Fibroblast of pulmonary artery (primary cell): ENCODE data around the gene IFI44L.
A peak's percentile ranks its signal among the peaks of the same experiment; 100 is the strongest.

Experiments used
- DNase-seq: peaks from one replicate; pipeline ENCODE4 v3.0.0-alpha.2; 2010; ENCODE audit warnings: low read depth
- H3K4me3 ChIP-seq: replicated peaks from 2 replicates; pipeline ENCODE4 v1.5.1; 2011; ENCODE audit warnings: low read depth, mild to moderate bottlenecking, control low read depth, low read length, moderate library complexity
- TF ChIP-seq, protein P1 (sequence below): IDR thresholded peaks from 2 replicates; pipeline ENCODE4 v1.5.1; 2011; ENCODE audit warnings: mild to moderate bottlenecking, control low read depth, low read length, inconsistent platforms; ENCODE audit errors: missing control alignments

The IFI44L gene

DNA sequence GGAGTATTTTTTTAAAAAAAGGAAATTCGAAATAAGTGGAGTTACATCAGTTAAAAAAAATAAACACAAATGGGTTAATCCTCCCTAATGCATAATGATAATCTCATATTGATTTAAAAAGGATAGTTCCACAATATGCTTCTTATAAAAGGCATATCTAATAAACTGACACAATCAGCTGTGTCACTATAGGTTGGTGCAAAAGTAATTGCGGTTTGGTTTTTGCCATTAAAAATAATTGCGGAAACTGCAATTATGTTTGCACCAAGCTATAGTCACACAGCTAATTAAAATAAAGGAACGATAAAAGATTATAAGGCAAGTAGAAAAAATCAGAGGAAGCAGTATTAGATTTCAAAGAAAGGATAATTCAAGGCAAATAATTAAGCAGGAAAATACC, 21.0 kb upstream of the IFI44L start:
- DNase-seq: no peak
- TF ChIP-seq, protein P1, sequence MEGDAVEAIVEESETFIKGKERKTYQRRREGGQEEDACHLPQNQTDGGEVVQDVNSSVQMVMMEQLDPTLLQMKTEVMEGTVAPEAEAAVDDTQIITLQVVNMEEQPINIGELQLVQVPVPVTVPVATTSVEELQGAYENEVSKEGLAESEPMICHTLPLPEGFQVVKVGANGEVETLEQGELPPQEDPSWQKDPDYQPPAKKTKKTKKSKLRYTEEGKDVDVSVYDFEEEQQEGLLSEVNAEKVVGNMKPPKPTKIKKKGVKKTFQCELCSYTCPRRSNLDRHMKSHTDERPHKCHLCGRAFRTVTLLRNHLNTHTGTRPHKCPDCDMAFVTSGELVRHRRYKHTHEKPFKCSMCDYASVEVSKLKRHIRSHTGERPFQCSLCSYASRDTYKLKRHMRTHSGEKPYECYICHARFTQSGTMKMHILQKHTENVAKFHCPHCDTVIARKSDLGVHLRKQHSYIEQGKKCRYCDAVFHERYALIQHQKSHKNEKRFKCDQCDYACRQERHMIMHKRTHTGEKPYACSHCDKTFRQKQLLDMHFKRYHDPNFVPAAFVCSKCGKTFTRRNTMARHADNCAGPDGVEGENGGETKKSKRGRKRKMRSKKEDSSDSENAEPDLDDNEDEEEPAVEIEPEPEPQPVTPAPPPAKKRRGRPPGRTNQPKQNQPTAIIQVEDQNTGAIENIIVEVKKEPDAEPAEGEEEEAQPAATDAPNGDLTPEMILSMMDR: no peak
- no peak overlapping the region for H3K4me3 ChIP-seq

DNA sequence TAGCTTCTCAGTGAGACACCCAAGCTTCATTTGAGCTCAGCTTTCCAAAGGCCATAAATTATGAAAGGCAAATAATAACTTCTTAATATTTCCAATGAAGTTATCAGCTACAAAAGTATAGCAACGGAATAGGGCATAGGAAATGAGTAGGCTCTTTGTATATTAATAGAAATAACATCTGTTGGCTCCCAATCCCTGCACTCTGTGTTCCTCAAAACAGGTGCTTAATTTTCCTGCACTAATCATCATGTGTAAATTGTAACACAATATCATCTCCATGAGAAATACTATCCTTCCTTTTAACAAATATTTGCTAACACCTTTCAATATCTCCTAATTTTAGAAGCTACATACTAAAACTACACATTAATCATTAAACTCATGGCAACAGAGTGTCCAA, 19.2 kb upstream of the IFI44L start:
- H3K4me3 ChIP-seq: no peak overlapping the region
- TF ChIP-seq, protein P1: no peak
- DNase-seq: no peak

DNA sequence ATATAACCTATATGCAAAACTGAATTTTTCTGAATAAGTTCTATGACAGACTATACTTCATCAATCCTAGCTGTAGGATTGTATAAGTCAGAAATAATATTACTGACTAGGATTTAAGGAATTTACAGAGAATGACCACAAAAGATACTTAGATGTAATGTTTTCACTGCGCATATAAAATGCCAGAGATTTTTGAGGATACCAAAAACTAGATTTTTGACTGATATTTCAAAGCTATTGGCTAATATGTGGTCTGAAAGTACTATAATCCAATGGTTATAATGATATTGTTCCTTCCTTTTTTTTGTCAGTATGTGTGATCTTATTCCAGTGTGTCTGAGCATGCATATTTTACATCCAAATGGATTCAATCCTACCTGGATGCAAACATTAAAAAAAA, 17.0 kb upstream of the IFI44L start:
- no peak overlapping the region for H3K4me3 ChIP-seq
- peak; percentile 13 for DNase-seq
- TF ChIP-seq, protein P1: no peak

DNA sequence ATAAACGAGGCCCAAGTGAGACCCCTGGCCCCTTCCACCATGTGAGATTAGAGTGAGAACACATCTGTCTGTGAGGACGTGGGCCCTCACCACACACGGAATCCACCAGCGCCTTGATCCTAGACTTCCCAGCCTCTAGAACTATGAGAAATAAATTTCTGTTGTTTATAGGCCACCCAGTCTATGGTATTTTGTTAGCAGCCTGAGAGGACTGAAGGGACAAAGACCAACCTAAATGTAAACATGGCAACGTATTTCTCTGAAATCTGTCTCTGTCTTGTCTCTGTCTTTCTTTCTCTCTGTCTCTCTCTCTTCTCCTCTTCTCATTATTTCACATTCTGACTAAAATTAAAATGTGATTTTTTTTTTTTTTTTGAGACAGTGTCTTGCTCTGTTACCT, 15.6 kb upstream of the IFI44L start:
- TF ChIP-seq, protein P1: no peak
- H3K4me3 ChIP-seq: no peak overlapping the region
- DNase-seq: no peak

DNA sequence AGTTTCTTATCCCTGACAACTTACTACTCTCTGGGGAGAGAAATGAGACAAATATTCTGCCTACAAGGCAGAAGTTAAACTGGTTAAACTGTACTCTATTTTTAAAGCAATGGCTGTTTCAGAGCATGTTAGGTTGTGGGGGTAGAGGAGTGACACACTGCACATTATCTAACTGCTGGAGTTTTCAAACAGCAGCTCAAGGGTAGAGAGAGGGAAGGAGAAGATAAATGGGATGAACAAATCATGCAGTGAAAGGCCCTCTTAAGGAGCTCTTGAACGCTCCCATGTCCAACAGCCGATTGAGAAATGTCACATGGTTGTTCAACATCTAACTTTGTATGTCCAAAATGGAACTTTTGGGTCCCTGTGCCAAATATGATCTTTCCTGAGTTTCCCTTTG, 14.0 kb upstream of the IFI44L start:
- H3K4me3 ChIP-seq: no peak overlapping the region
- peak; percentile 6 for DNase-seq
- TF ChIP-seq, protein P1: no peak

DNA sequence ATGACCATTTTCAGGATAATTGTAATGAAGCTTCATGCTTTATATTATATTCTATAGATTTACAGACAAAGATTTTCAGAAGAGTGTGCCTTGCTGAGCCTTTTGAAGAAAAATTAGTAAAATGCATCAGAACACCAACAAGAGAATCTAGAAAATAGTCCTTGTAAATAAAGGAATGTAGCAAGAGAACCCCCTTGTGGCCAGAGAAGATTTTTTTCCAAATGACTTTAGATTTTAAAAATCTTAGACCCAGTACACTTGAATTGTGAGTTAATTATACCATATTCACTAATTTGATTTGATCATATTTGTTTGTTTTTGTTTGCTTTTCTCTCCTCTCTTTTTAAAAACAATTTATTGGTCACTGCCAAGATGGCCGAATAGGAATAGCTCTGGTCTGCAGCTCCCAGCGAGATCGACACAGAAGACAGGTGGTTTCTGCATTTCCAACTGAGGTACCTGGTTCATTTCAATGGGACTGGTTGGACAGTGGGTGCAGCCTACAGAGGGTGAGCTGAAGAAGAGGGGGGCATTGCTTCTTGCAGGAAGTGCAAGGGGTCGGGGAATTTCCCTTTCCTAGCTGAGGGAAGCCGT, 12.8 kb upstream of the IFI44L start:
- no peak overlapping the region for H3K4me3 ChIP-seq
- DNase-seq: peak; percentile 66
- TF ChIP-seq, protein P1: peak; percentile 53

DNA sequence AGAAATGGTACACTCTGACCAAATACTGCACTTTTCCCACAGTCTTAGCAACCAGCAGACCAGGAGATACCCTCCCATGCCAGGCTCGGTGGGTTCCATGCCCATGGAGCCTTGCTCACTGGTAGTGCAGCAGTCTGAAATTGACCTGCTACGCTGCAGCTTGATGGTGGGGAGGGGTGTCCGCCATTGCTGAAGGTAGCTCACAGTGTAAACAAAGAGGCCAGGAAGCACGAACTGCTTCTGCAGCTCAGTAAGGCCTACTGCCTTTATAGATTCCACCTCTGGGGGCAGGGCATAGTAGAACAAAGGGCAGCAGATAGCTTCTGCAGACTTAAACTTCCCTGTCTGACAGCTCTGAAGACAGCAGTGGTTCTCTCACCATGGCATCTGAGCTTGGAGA, 12.3 kb upstream of the IFI44L start:
- TF ChIP-seq, protein P1: no peak
- DNase-seq: no peak
- no peak overlapping the region for H3K4me3 ChIP-seq
